ENCODE data around the gene MAGI2.

Gene MAGI2

GRCh38 chr7:78448911-78449310 is 1004.6 kb downstream of the MAGI2 start:
- no peak for DNase-seq

- no peak for DNase-seq
These were observed 1009.2 kb downstream of the MAGI2 start for GRCh38 chr7:78444267-78444666.

GRCh38 chr7:78443811-78444210 is 1009.7 kb downstream of the MAGI2 start:
- no peak for DNase-seq

DNA sequence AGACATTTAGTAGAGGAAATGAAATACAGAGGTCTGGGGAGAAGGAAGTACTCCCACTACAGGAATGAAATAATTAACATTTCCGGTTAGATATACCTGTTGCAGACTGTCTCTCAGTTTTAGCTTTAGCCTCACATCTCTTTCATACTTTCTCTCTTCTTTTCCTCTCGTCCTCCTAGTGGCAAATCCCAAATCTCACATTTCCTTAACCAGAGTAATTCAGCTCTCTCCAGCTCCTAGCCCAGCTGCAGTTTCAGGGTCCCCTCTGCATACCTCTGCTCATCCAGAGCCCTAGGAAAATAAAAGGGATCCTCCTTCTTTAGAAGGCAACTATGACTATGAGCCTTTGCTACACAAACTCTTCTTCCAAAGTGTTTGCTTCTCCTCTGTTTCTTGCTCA is 1011.7 kb downstream of the MAGI2 start:
- DNase-seq = no peak

GRCh38 chr7:78438433-78438832 is 1015.0 kb downstream of the MAGI2 start:
- DNase-seq = no peak

- DNase-seq = peak; percentile 77
These were observed 1016.3 kb downstream of the MAGI2 start for GRCh38 chr7:78437118-78437517.

- DNase-seq = no peak
These were observed 1018.1 kb downstream of the MAGI2 start for GRCh38 chr7:78435355-78435754.

DNA sequence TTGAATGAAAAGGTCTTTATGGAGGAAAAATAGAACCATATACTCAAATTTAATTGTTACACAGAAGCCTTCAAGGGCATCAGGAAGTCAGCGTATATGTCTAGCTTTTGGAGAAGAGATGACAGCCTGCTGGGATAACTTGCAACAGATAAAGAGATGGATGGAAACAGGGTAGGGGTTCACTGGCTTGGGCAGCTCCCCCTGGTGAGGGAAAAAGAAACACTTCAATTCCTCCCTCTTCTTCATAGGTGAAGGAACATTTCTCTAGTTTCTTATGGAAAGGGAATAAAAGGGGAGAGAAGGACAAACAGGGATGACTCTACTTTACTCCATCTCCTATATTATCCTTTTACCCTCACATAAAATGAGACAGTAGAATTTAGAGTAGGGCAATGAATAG is 1019.2 kb downstream of the MAGI2 start:
- DNase-seq = no peak

DNA sequence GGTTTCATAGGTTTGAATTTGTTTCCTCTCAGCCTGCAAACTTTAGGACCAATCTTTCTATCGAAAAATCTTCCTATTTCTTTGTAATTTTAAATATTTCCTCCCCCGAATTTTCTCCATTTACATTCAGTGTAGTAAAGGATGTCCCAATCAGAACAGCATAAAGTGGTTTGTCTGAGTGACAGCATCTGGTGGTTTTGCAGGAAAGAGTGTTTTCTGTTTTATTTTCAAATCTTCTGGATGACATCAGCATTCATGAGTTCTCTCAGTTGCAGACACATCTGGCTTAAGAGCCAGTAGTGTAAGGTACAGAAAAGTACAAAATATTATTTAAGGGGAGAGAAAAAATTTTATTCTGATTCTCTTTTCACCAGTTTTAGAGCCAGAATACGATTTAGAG is 1020.0 kb downstream of the MAGI2 start:
- DNase-seq = no peak

- DNase-seq = no peak
These were observed 1023.6 kb downstream of the MAGI2 start for GRCh38 chr7:78429878-78430277.

- no peak for DNase-seq
These were observed 1026.3 kb downstream of the MAGI2 start for GRCh38 chr7:78427209-78427608.

- DNase-seq = no peak
These were observed 1033.5 kb downstream of the MAGI2 start for GRCh38 chr7:78420001-78420400.

- DNase-seq = no peak
These were observed 1036.2 kb downstream of the MAGI2 start for GRCh38 chr7:78417180-78417853.

GRCh38 chr7:78413568-78413967 is 1039.9 kb downstream of the MAGI2 start:
- DNase-seq = no peak

GRCh38 chr7:78412216-78412858 is 1041.1 kb downstream of the MAGI2 start:
- no peak for DNase-seq

DNA sequence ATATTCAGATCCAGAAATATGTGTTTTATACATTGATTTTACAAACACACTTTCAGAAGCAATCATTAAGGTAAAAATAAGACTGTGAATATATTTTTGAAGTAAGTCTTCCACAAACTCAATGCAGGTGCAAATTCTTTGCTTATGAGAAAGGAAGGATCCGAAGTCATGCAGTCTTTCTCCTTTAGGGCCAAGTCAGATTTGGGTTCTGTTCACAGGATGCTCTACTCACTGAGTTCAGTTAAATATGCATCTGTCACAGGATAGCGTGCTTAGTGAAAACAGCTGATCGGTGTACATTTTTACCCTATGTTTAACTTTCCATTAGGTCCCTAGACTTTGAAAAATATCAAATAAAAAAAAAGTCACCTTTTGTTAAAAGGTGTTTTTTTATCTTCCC is 1046.4 kb downstream of the MAGI2 start:
- no peak for DNase-seq

- no peak for DNase-seq
These were observed 1046.9 kb downstream of the MAGI2 start for GRCh38 chr7:78406531-78406930.

- no peak for DNase-seq
These were observed 1051.4 kb downstream of the MAGI2 start for GRCh38 chr7:78402096-78402495.

DNA sequence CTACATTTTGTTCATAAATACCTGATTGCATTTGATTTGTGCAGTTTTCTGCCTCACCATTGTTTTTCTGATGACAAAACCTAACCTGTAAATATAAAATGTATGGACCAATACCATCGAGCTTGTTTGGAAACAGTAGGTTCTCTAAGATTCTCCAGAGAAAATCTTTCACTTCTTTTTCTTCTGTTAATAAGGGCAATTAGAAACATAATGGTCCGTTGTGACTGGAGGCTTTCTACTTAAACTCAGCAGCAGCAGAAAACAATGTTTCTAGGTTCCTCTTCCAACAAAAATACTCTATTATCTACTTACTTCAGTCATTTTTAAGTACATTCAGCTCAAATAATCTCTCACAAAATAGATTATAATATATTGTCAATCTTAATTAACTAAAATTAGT is 1053.4 kb downstream of the MAGI2 start:
- no peak for DNase-seq

DNA sequence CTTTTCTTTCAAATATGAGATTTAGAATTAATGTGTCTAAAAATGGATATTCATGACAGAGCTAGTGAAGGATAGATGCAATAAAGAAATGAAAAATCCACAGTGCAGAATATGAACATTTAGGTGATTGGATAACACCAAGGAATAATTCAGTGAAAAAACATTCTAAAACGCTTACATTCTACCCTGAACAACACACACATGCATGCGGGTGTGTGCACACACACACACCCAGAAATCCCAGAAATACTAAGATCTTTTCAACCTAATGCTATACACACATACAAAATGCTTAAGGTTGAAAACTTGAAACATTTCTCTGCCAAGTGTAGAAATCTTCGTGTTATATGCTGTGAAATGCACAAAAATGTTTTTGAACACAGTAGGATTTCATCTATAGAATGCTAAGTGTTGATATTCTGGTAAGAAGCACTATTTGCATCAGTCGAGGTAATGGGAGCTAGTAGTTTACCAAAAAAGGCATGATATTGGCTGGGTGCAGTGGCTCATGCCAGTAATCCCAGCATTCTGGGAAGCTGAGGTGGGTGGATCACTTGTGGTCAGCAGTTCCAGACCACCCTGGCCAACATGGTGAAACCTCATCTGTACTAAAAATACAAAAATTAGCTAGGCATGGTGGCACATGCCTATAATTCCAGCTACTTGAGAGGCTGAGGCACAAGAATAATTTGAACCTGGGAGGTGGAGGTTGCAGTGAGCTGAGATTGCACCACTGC is 1054.3 kb downstream of the MAGI2 start:
- DNase-seq = peak; percentile 43

DNA sequence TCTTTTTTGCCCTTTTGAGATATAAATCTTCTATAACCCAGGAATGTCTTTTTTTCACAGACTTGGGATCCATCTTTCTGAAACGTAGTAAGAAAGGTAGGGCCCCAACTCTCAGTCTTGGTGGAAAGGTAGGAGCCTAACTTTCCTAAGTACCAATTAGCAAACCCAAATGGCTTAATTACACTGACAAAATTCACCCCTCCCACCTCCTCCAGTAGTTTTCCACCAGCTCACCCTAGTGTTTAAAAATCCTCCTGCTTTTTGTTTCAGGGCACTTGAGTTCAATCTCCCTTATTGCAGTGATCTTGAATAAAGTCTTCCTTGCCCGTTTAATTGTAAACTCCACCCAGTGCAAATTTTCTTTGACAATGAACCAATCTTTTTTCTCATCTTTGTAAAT is 1054.9 kb downstream of the MAGI2 start:
- DNase-seq = no peak

DNA sequence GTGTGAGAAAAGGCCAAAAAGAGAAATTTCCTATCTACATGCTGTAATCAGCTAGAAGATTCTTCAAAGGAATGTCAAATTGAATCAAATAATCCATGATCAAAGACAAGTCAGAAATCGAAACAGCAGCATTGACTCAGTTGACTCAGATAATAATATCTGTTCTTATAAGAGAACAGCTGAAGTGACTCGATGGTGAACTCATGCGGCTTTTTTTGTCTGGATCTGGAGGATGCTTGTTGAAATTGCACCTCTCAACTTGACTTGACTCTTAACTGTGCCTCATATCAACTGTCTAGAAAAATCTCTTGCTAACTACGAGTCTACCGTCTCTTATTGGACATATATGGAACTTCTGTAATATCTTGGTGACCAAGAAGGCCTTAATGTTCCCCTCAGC is 1055.4 kb downstream of the MAGI2 start:
- DNase-seq = no peak

- no peak for DNase-seq
These were observed 1057.3 kb downstream of the MAGI2 start for GRCh38 chr7:78396210-78396609.
